Endothelial cell of umbilical vein (primary cell): ENCODE results near the gene STMN1. TPM values are rescaled to one million over a fixed set of nuclear protein-coding genes. Genes with fewer than 3 reads are reported as not detected.

Experiments used
- BruUV-seq: library from RNA; stranded (reverse); fragments of 400-500 nt; replicated peaks from 2 replicates; lab custom pipeline; 2021; lab: Mats Ljungman, UMichigan
- CTCF ChIA-PET: fragments of 300-600, 350-600 bp; sonication (Branson Sonifier 250); formaldehyde crosslinking; loops from one replicate; lab custom pipeline; 2021; ENCODE audit warnings: antibody characterized with exemption, inconsistent platforms; lab: Charles Lee
- POLR2A ChIA-PET: fragments of 300-600, 350-600 bp; sonication (Branson Sonifier 250); formaldehyde crosslinking; loops from one replicate; lab custom pipeline; 2021; ENCODE audit warnings: antibody characterized with exemption, inconsistent platforms; lab: Charles Lee
- DNase-seq: peaks from one replicate; pipeline ENCODE4 v3.0.0-alpha.2; 2011; ENCODE audit warnings: low read depth, low spot score
- FAIRE-seq: peaks from 2 replicates; lab custom pipeline; 2011; peaks lifted over from hg19 to GRCh38; lab: Jason Lieb, UNC
- H2AFZ ChIP-seq: 2 replicates; pipeline ENCODE4 v1.6.0; 2012; ENCODE audit warnings: low read depth, low read length, control low read depth, inconsistent platforms
- H3K27ac ChIP-seq: 2 replicates; pipeline ENCODE4 v1.5.1; 2011; ENCODE audit warnings: low read depth, mild to moderate bottlenecking, control low read depth, low read length, moderate library complexity; ENCODE audit not compliant: insufficient read depth
- H3K27me3 ChIP-seq, 2 experiments: 2 replicates each; pipeline versions ENCODE4 v1.6.0 to v1.6.1; 2011; ENCODE audit warnings: low read length in 2 of 2, mixed read lengths in 1 of 2; ENCODE audit not compliant: control insufficient read depth in 2 of 2, insufficient read depth in 2 of 2
- H3K36me3 ChIP-seq, 2 experiments: 2 replicates in 1 of 2; 3 replicates in 1 of 2; pipeline ENCODE4 v1.5.1; 2011; ENCODE audit warnings: low read length in 2 of 2, mild to moderate bottlenecking in 1 of 2, moderate library complexity in 1 of 2; ENCODE audit not compliant: control insufficient read depth in 2 of 2, insufficient read depth in 2 of 2; ENCODE audit errors: extremely low read depth in 1 of 2
- H3K4me1 ChIP-seq: 3 replicates; pipeline ENCODE4 v1.5.1; 2011; ENCODE audit warnings: mild to moderate bottlenecking, low read length; ENCODE audit not compliant: control insufficient read depth, insufficient read depth; ENCODE audit errors: extremely low read depth
- H3K4me2 ChIP-seq: 2 replicates; pipeline ENCODE4 v1.6.1; 2011; ENCODE audit warnings: low read length, control low read depth, mixed read lengths; ENCODE audit not compliant: insufficient read depth
- H3K4me3 ChIP-seq, 3 experiments: fragments of 200-600 bp in 1 of 3; sonication (generic), shearing (Covaris generic) in 1 of 3; replicated peaks in 1 of 3; 2 replicates each; pipeline ENCODE4 v1.5.1; 2011 to 2016; ENCODE audit warnings: control low read depth in 3 of 3, low read length in 3 of 3, mild to moderate bottlenecking in 2 of 3, inconsistent platforms in 1 of 3, low read depth in 1 of 3, moderate library complexity in 1 of 3; ENCODE audit not compliant: insufficient read depth in 1 of 3
- H3K79me2 ChIP-seq: 2 replicates; pipeline ENCODE4 v1.6.0; 2012; ENCODE audit warnings: low read length, inconsistent platforms; ENCODE audit not compliant: control insufficient read depth, insufficient read depth
- H3K9ac ChIP-seq: replicated peaks from 2 replicates; pipeline ENCODE3; 2011; ENCODE audit warnings: low read length, control low read depth; ENCODE audit not compliant: insufficient read depth; ENCODE audit errors: extremely low read depth
- H3K9me1 ChIP-seq: replicated peaks from 3 replicates; pipeline ENCODE4 v1.6.0; 2011; ENCODE audit warnings: mild to moderate bottlenecking, low read length; ENCODE audit not compliant: control insufficient read depth, insufficient read depth; ENCODE audit errors: extremely low read depth
- H3K9me3 ChIP-seq: replicated peaks from 2 replicates; pipeline ENCODE4 v1.5.1; 2012; ENCODE audit warnings: low read length, inconsistent platforms; ENCODE audit not compliant: control insufficient read depth, insufficient read depth
- H4K20me1 ChIP-seq: replicated peaks from 2 replicates; pipeline ENCODE3; 2011; ENCODE audit warnings: mild to moderate bottlenecking, low read length; ENCODE audit not compliant: control insufficient read depth, insufficient read depth; ENCODE audit errors: extremely low read depth
- EZH2 ChIP-seq: IDR thresholded peaks from 2 replicates; pipeline ENCODE4 v1.6.1; 2012; ENCODE audit warnings: borderline replicate concordance, low read depth, mild to moderate bottlenecking, moderate library complexity, low read length, inconsistent platforms; ENCODE audit not compliant: severe bottlenecking
- FOS ChIP-seq: IDR thresholded peaks from 2 replicates; pipeline ENCODE4 v1.6.1; 2011; ENCODE audit warnings: mild to moderate bottlenecking, low read length, moderate library complexity, borderline replicate concordance; ENCODE audit not compliant: insufficient read depth
- GATA2 ChIP-seq: IDR thresholded peaks from 2 replicates; pipeline ENCODE4 v1.7.0; 2011; ENCODE audit warnings: low read depth, mild to moderate bottlenecking, moderate library complexity, mixed read lengths, low read length; ENCODE audit not compliant: insufficient read length, insufficient read depth
- JUN ChIP-seq: IDR thresholded peaks from 2 replicates; pipeline ENCODE4 v1.6.1; 2011; ENCODE audit warnings: borderline replicate concordance, low read depth; ENCODE audit not compliant: insufficient read length, insufficient read depth
- MYC ChIP-seq: IDR thresholded peaks from one replicate; pipeline ENCODE4 v1.6.1; 2011; ENCODE audit warnings: mild to moderate bottlenecking, low read depth, low read length
- POLR2A ChIP-seq: IDR thresholded peaks from 2 replicates; pipeline ENCODE4 v1.6.1; 2012; ENCODE audit warnings: low read depth, mild to moderate bottlenecking, control low read depth, low read length
- POLR2AphosphoS5 ChIP-seq: IDR thresholded peaks from 2 replicates; pipeline ENCODE4 v1.6.1; 2012; ENCODE audit warnings: low read depth, mild to moderate bottlenecking, control low read depth, low read length, moderate library complexity; ENCODE audit not compliant: insufficient read depth
- dilution Hi-C: fragments of 300-500 bp; cut with MboI; formaldehyde crosslinking; loops from one replicate; pipeline ENCODE4 v1.15.0; 2019; ENCODE audit warnings: low sequenced_read_pairs; ENCODE audit not compliant: extremely low pct_ligation_motif_present
- intact Hi-C: fragments of 100-400 bp; cut with micrococcal nuclease; formaldehyde crosslinking; loops from one replicate; pipeline ENCODE4 v1.10.0; 2022
- polyA plus RNA-seq, 4 experiments: library from polyadenylated mRNA; depleted of rRNA in 3 of 4; stranded (reverse) in 3 of 4; unstranded in 1 of 4; fragments of >200 nt; gene quantifications; 2 replicates each; pipeline versions ENCODE4 v1.2.1 to v1.2.3, GENCODE V29; 2011 to 2012; ENCODE audit warnings: missing spikeins in 1 of 4
- total RNA-seq: library from RNA; stranded (reverse); gene quantifications from 2 replicates; pipeline ENCODE4 v1.2.3, GENCODE V29; 2021
- TF ChIP-seq, protein P1 (sequence below): IDR thresholded peaks from 2 replicates; pipeline ENCODE4 v1.6.1; 2011; ENCODE audit not compliant: insufficient read depth, insufficient read length
- TF ChIP-seq, protein P2 (sequence below), 2 donors: IDR thresholded peaks; 1 replicate in 1 of 2; 2 replicates in 1 of 2; pipeline ENCODE4 v1.5.1; 2011; ENCODE audit warnings: low read length in 2 of 2, mild to moderate bottlenecking in 2 of 2, moderate library complexity in 2 of 2, control low read depth in 1 of 2, inconsistent platforms in 1 of 2, low read depth in 1 of 2; ENCODE audit not compliant: insufficient read depth in 1 of 2; ENCODE audit errors: extremely low read depth in 1 of 2

Gene STMN1
- total and polyA plus RNA-seq, 2 donors (not counting 3 experiments of a cell fraction or from before 2014, with no cell fraction given), result 102 to 503 TPM

DNA sequence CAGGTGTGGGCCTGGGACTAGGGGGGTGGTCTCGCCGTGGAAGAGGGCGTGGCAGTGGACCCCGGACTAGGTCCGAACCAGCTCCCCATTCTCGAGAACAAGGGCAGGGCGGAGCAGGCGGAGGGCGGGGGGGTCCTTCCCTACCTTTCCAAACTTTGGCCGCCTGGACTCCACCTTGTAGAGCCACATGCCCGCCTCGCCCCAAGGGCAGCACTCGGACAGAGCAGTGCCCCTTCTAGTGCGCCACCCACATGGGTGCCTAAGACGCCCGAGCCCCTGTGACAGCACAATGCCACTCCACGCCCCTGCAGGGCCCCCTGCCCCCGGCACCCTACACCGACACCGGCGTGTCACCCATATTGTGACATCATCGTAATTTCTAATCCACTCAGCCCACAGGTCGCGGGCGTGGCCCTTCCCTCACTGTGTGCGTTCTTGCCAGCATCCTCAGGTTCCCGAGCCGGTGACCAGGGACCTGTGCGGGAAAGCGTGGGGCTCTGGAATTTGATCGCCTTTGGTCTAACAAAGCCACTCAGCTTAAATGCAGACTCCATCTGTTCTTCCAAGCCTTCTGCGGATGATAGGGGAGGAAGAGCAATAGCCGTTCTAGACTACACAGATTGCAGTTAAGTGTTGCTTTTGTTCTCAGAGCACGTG lies 553 bp upstream of the STMN1 start:
- Histone ChIP-seq H4K20me1 (no peaks in the 10 kb centered on the region), H3K27me3 (peaks cover 3 to 4% of the 10 kb centered on the region in 2 experiments), H3K9me3 (no peaks in the 10 kb centered on the region), H3K9ac (peak overlapping the region; percentile 89), H3K36me3 (peaks cover 4 to 13% of the 10 kb centered on the region in 2 experiments), H3K4me2 (peak overlapping the region; percentile 67), H3K79me2 (peaks cover 31% of the 10 kb centered on the region), H2AFZ (peak overlapping the region; percentile 94), H3K27ac (no peak overlapping the region), H3K4me3 (peak overlapping the region; percentile 64 to 96 (median 73)), H3K4me1 (peaks cover 17% of the 10 kb centered on the region), H3K9me1 (no peaks in the 10 kb centered on the region)
- DNase-seq (no peak), FAIRE-seq (no peak)
- POLR2A ChIA-PET, result no interaction called here
- TF ChIP-seq, protein P1, sequence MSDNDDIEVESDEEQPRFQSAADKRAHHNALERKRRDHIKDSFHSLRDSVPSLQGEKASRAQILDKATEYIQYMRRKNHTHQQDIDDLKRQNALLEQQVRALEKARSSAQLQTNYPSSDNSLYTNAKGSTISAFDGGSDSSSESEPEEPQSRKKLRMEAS, result no peak
- TF ChIP-seq POLR2A (no peak), FOS (no peak), JUN (no peak), MYC (no peak), POLR2AphosphoS5 (no peak), EZH2 (no peak), GATA2 (no peak)
- TF ChIP-seq, protein P2, sequence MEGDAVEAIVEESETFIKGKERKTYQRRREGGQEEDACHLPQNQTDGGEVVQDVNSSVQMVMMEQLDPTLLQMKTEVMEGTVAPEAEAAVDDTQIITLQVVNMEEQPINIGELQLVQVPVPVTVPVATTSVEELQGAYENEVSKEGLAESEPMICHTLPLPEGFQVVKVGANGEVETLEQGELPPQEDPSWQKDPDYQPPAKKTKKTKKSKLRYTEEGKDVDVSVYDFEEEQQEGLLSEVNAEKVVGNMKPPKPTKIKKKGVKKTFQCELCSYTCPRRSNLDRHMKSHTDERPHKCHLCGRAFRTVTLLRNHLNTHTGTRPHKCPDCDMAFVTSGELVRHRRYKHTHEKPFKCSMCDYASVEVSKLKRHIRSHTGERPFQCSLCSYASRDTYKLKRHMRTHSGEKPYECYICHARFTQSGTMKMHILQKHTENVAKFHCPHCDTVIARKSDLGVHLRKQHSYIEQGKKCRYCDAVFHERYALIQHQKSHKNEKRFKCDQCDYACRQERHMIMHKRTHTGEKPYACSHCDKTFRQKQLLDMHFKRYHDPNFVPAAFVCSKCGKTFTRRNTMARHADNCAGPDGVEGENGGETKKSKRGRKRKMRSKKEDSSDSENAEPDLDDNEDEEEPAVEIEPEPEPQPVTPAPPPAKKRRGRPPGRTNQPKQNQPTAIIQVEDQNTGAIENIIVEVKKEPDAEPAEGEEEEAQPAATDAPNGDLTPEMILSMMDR (IDR thresholded peaks at IDR 0.05; ENCODE audit: extremely low read depth in 1 of 2, insufficient read depth in 1 of 2, low read depth in 1 of 2, low read length in 2 of 2), result no peak
- intact Hi-C loops, result loop anchor here (2.0 to 10.0 kb wide), 2 partner anchors 16 to 248 kb away; partner anchors contain the start of gene FAM110D
- CTCF ChIA-PET, result interaction anchor here (3.8 kb wide), 1 partner anchor 11 kb away, joined by 44 read pairs; no protein-coding TSS in a partner anchor
- dilution Hi-C loops, result no loop called here
- BruUV-seq, result no TSS peak
